ENCODE data around the gene EFCAB9. TPM values are rescaled to one million over a fixed set of nuclear protein-coding genes. Genes with fewer than 3 reads are reported as not detected.
"Not testable (repeated sequence)": the region's sequence is repeated elsewhere in the genome, so short reads cannot be mapped to it uniquely, and the experiment has no call there.

The EFCAB9 gene
- total and polyA plus RNA-seq, 2 of the 13 experiments (the other 11 are each of a cell fraction or from before 2014, with no cell fraction given): not detected

DNA sequence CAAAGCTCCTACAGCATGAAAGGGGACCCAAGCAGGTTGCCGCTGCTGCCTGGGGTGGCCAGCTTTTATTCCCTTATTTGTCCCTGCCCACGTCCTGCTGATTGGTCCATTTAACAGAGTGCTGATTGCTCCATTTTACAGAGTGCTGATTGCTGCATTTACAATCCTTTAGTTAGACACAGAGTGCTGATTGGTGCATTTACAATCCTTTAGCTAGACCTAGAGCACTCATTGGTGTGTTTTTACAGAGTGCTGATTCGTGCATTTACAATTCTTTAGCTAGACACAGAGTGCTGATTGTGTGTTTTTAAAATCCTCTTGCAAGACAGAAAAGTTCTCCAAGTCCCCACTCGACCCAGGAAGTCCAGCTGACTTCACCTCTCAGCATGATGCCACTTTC lies 3.8 kb downstream of the EFCAB9 start:
- H3K79me2 ChIP-seq (ENCODE audit: insufficient read depth, low read length); H3K9me3 ChIP-seq (ENCODE audit: low read length); H3K36me3 ChIP-seq (replicated peaks in 1 of 2; ENCODE audit: control insufficient read depth in 1 of 2, insufficient read depth in 2 of 2, low read length in 2 of 2); H3K27ac ChIP-seq (ENCODE audit: extremely low read length, insufficient read depth, low read length); in situ Hi-C loops (cut with HindIII; ENCODE audit: extremely low pct_ligation_motif_present, low pct_unique_long_range_greater_than_20kb); intact Hi-C loops (cut with micrococcal nuclease; ENCODE audit: unreplicated experiment); H3K9ac ChIP-seq (ENCODE audit: insufficient read depth, low read depth, low read length); ATAC-seq; H2AFZ ChIP-seq (ENCODE audit: low read length); CTCF ChIA-PET (ENCODE audit: low intra/inter-chr PET ratio, low total read pairs); BruUV-seq (replicated peaks); H3K4me2 ChIP-seq (ENCODE audit: low read depth, low read length); POLR2A ChIA-PET; DNase-seq (ENCODE audit: low spot score); FAIRE-seq; H3K4me3 ChIP-seq (replicated peaks in 1 of 3; ENCODE audit: insufficient read depth in 1 of 3, low read depth in 2 of 3, low read length in 3 of 3); H4K20me1 ChIP-seq (ENCODE audit: insufficient read depth, low read length); H3K27me3 ChIP-seq (ENCODE audit: control insufficient read depth in 1 of 2, insufficient read depth in 2 of 2, low read length in 2 of 2): not testable (repeated sequence)
- 63% methylated on average over 4 of the region's 4 CpGs for WGBS (ENCODE audit: low lambda C conversion rate)
- H3K4me1 ChIP-seq (ENCODE audit: insufficient read depth, low read length): peaks cover 12% of the 10 kb centered on the region
- TF ChIP-seq MAFK (conservative IDR thresholded peaks at IDR 0.05 in 1 of 2, IDR thresholded peaks at IDR 0.05 in 1 of 2; ENCODE audit: low read length in 2 of 2): peak; percentile 46 to 66
- peak; percentile 50 for TF ChIP-seq NFYC (CRISPR knock-in tag; IDR thresholded peaks at IDR 0.05)
- peak; percentile 51; the same call in 1 of the 2 replicates for TF ChIP-seq NFYB (CRISPR knock-in tag; IDR thresholded peaks at IDR 0.05)
- peak; percentile 68 for TF ChIP-seq MAFF (IDR thresholded peaks at IDR 0.05; ENCODE audit: low read depth, low read length)

DNA sequence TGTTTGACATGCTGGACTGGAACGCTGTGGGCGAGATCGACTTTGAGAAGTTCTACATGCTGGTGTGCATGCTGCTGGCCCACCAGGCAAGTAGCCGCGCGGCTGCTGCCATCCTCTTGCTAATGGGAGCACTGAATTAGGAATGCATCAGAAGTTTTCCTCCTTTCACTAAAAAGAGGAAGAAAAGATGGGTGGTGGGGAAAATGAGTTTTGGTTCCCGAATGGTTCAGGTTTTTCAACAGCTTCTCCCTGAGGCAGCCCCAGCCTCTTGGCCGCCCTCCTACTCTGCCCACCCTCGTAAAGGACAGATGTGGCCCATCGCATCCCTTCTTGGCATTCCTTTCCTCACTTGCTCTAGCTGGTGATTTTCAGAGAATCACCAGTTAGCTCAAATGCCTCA lies 5.5 kb downstream of the EFCAB9 start:
- no peaks in the 10 kb centered on the region for H3K9me3 ChIP-seq (ENCODE audit: low read length)
- DNase-seq (ENCODE audit: low spot score) (no peak), ATAC-seq (no peak), FAIRE-seq (no peak)
- intact Hi-C loops (cut with micrococcal nuclease; ENCODE audit: unreplicated experiment) (no loop called here), in situ Hi-C loops (cut with HindIII; ENCODE audit: extremely low pct_ligation_motif_present, low pct_unique_long_range_greater_than_20kb) (no loop called here)
- H2AFZ ChIP-seq (ENCODE audit: low read length): no peak overlapping the region
- ChIA-PET CTCF (ENCODE audit: low intra/inter-chr PET ratio, low total read pairs) (no interaction called here), POLR2A (no interaction called here)
- no peaks in the 10 kb centered on the region for H4K20me1 ChIP-seq (ENCODE audit: insufficient read depth, low read length)
- no peak overlapping the region for H3K9ac ChIP-seq (ENCODE audit: insufficient read depth, low read depth, low read length)
- WGBS (ENCODE audit: low lambda C conversion rate): 87% methylated on average over 10 of the region's 10 CpGs
- BruUV-seq (replicated peaks): no TSS peak
- no peaks in the 10 kb centered on the region for H3K79me2 ChIP-seq (ENCODE audit: insufficient read depth, low read length)
- H3K27me3 ChIP-seq (ENCODE audit: control insufficient read depth in 1 of 2, insufficient read depth in 2 of 2, low read length in 2 of 2): no peaks in the 10 kb centered on the region
- H3K4me2 ChIP-seq (ENCODE audit: low read depth, low read length): no peak overlapping the region
- peaks cover 2% of the 10 kb centered on the region for H3K4me1 ChIP-seq (ENCODE audit: insufficient read depth, low read length)
- H3K27ac ChIP-seq (ENCODE audit: extremely low read length, insufficient read depth, low read length): no peak overlapping the region
- no peaks in the 10 kb centered on the region for H3K36me3 ChIP-seq (replicated peaks in 1 of 2; ENCODE audit: control insufficient read depth in 1 of 2, insufficient read depth in 2 of 2, low read length in 2 of 2)
- H3K4me3 ChIP-seq (replicated peaks in 1 of 3; ENCODE audit: insufficient read depth in 1 of 3, low read depth in 2 of 3, low read length in 3 of 3): no peak overlapping the region
- TF ChIP-seq CBX5 (CRISPR knock-in tag; IDR thresholded peaks at IDR 0.05; ENCODE audit: borderline replicate concordance) (no peak), CCAR2 (optimal IDR thresholded peaks at IDR 0.05; ENCODE audit: low read depth, low read length) (no peak), XRCC5 (optimal IDR thresholded peaks at IDR 0.05; ENCODE audit: low read length) (no peak), RCOR2 (CRISPR knock-in tag; IDR thresholded peaks at IDR 0.05) (no peak)
- TF ChIP-seq, protein P1, sequence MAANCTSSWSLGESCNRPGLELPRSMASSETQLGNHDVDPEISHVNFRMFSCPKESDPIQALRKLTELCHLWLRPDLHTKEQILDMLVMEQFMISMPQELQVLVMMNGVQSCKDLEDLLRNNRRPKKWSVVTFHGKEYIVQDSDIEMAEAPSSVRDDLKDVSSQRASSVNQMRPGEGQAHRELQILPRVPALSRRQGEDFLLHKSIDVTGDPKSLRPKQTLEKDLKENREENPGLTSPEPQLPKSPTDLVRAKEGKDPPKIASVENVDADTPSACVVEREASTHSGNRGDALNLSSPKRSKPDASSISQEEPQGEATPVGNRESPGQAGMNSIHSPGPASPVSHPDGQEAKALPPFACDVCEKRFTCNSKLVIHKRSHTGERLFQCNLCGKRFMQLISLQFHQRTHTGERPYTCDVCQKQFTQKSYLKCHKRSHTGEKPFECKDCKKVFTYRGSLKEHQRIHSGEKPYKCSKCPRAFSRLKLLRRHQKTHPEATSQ (CRISPR knock-in tag; IDR thresholded peaks at IDR 0.05; ENCODE audit: borderline replicate concordance): no peak
- TF ChIP-seq, protein P2, sequence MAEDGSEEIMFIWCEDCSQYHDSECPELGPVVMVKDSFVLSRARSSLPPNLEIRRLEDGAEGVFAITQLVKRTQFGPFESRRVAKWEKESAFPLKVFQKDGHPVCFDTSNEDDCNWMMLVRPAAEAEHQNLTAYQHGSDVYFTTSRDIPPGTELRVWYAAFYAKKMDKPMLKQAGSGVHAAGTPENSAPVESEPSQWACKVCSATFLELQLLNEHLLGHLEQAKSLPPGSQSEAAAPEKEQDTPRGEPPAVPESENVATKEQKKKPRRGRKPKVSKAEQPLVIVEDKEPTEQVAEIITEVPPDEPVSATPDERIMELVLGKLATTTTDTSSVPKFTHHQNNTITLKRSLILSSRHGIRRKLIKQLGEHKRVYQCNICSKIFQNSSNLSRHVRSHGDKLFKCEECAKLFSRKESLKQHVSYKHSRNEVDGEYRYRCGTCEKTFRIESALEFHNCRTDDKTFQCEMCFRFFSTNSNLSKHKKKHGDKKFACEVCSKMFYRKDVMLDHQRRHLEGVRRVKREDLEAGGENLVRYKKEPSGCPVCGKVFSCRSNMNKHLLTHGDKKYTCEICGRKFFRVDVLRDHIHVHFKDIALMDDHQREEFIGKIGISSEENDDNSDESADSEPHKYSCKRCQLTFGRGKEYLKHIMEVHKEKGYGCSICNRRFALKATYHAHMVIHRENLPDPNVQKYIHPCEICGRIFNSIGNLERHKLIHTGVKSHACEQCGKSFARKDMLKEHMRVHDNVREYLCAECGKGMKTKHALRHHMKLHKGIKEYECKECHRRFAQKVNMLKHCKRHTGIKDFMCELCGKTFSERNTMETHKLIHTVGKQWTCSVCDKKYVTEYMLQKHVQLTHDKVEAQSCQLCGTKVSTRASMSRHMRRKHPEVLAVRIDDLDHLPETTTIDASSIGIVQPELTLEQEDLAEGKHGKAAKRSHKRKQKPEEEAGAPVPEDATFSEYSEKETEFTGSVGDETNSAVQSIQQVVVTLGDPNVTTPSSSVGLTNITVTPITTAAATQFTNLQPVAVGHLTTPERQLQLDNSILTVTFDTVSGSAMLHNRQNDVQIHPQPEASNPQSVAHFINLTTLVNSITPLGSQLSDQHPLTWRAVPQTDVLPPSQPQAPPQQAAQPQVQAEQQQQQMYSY (CRISPR knock-in tag; IDR thresholded peaks at IDR 0.05): no peak
- TF ChIP-seq, protein P3, sequence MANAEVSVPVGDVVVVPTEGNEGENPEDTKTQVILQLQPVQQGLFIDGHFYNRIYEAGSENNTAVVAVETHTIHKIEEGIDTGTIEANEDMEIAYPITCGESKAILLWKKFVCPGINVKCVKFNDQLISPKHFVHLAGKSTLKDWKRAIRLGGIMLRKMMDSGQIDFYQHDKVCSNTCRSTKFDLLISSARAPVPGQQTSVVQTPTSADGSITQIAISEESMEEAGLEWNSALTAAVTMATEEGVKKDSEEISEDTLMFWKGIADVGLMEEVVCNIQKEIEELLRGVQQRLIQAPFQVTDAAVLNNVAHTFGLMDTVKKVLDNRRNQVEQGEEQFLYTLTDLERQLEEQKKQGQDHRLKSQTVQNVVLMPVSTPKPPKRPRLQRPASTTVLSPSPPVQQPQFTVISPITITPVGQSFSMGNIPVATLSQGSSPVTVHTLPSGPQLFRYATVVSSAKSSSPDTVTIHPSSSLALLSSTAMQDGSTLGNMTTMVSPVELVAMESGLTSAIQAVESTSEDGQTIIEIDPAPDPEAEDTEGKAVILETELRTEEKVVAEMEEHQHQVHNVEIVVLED (CRISPR knock-in tag; IDR thresholded peaks at IDR 0.05; ENCODE audit: borderline replicate concordance): no peak
